Adipose tissue (tissue), 3 donors: ENCODE results near the gene SERPINB6. TPM values are rescaled to one million over a fixed set of nuclear protein-coding genes. Genes with fewer than 3 reads are reported as not detected.
"Not testable (repeated sequence)": the region's sequence is repeated elsewhere in the genome, so short reads cannot be mapped to it uniquely, and the experiment has no call there.

Experiments
- H3K27ac ChIP-seq: one replicate; pipeline ENCODE4 v1.5.1; 2013; ENCODE audit warnings: low read depth, low read length
- WGBS, 3 donors: extraction: QIAGEN DNeasy Blood & Tissue Kit; methylation state at CpG; one replicate each; pipeline ENCODE4 v1.1.7; 2013; 5-methylcytosine and 5-hydroxymethylcytosine counted together
- polyA plus RNA-seq, 3 donors: library from polyadenylated mRNA; stranded (reverse); fragments of 200-250 nt; gene quantifications; one replicate each; pipeline ENCODE4 v1.2.3, GENCODE V29; 2013
- donor health status: healthy with polysubstance abuse.
- donor health status: Bipolar disorder and iron deficiency.
- donor health status: healthy.

The SERPINB6 gene
- polyA plus RNA-seq, 3 donors, result 105 to 166 (median 139) TPM

- WGBS, 3 donors, result 43 to 58% (median 45%) methylated on average over 2 of the region's 2 CpGs
- no peak overlapping the region for H3K27ac ChIP-seq
These were observed 30.5 kb upstream of the SERPINB6 start for GRCh38 chr6:3001773-3002293.

- H3K27ac ChIP-seq, result no peak overlapping the region
- WGBS, 3 donors, result 85 to 89% (median 87%) methylated on average over 11 of the region's 11 CpGs
These were observed 29.9 kb upstream of the SERPINB6 start for GRCh38 chr6:3001146-3001772.

GRCh38 chr6:2999618-3000557 is 28.5 kb upstream of the SERPINB6 start, which contains the start of gene NQO2:
Gene NQO2 (plus strand): TSS chr6:2999894. CDS start chr6:3006553, 6,659 bp downstream.
- peak within 1 kb of the TSS; percentile 77 for H3K27ac ChIP-seq
- 2 to 4% (median 3%) methylated on average over 64 to 87 of the region's 87 CpGs for WGBS, 3 donors

- WGBS, 3 donors, result 0 to 1% (median 1%) methylated on average over 30 of the region's 30 CpGs
- H3K27ac ChIP-seq, result peak overlapping the region; percentile 3
These were observed 27.7 kb upstream of the SERPINB6 start for GRCh38 chr6:2998998-2999617.

- WGBS, 3 donors, result 3 to 10% (median 3%) methylated on average over 10 of the region's 16 CpGs
These were observed 27.1 kb upstream of the SERPINB6 start for GRCh38 chr6:2998249-2998997.

GRCh38 chr6:2993755-2994317 is 22.5 kb upstream of the SERPINB6 start:
- 78 to 97% (median 94%) methylated on average over 4 of the region's 4 CpGs for WGBS, 3 donors
- H3K27ac ChIP-seq, result no peak overlapping the region

More at GRCh38 chr6:2998249-2998997, 27.1 kb upstream of the SERPINB6 start:
- not testable (repeated sequence) for H3K27ac ChIP-seq

- H3K27ac ChIP-seq, result no peak overlapping the region
- 75 to 97% (median 94%) methylated on average over 6 of the region's 6 CpGs for WGBS, 3 donors
These were observed 21.1 kb upstream of the SERPINB6 start for GRCh38 chr6:2992330-2992979.

- 1 to 9% (median 2%) methylated on average over 10 of the region's 10 CpGs for WGBS, 3 donors
- H3K27ac ChIP-seq, result peak overlapping the region; percentile 80
These were observed 19.7 kb upstream of the SERPINB6 start for GRCh38 chr6:2990932-2991506.

GRCh38 chr6:2990248-2990931 is 19.0 kb upstream of the SERPINB6 start:
- peak overlapping the region; percentile 80 for H3K27ac ChIP-seq
- 2% methylated on average over 19 of the region's 19 CpGs for WGBS, 3 donors

GRCh38 chr6:2989332-2990247 is 18.2 kb upstream of the SERPINB6 start:
- WGBS, 3 donors, result 0% methylated on average over 22 of the region's 22 CpGs
- peak overlapping the region; percentile 80 for H3K27ac ChIP-seq

- peak overlapping the region; percentile 80 for H3K27ac ChIP-seq
- 0% methylated on average over 60 to 64 of the region's 64 CpGs for WGBS, 3 donors
These were observed 17.3 kb upstream of the SERPINB6 start for GRCh38 chr6:2988426-2989331.

- H3K27ac ChIP-seq, result peak overlapping the region; percentile 67
- WGBS, 3 donors, result 22 to 24% (median 23%) methylated on average over 2 of the region's 2 CpGs
These were observed 16.7 kb upstream of the SERPINB6 start for GRCh38 chr6:2988094-2988425.

GRCh38 chr6:2986722-2987221 is 15.4 kb upstream of the SERPINB6 start:
- WGBS, 3 donors, result 38 to 46% (median 39%) methylated on average over 4 of the region's 4 CpGs

GRCh38 chr6:2984738-2985406 is 13.5 kb upstream of the SERPINB6 start:
- WGBS, 3 donors, result 93 to 94% (median 94%) methylated on average over 12 of the region's 12 CpGs

More at GRCh38 chr6:2986722-2987221, 15.4 kb upstream of the SERPINB6 start:
- no peak overlapping the region for H3K27ac ChIP-seq

More at GRCh38 chr6:2984738-2985406, 13.5 kb upstream of the SERPINB6 start:
- H3K27ac ChIP-seq, result no peak overlapping the region
